Hematopoietic multipotent progenitor cell (in vitro differentiated cells): ENCODE results near the gene FAM20C. TPM values are rescaled to one million over a fixed set of nuclear protein-coding genes. Genes with fewer than 3 reads are reported as not detected.

ENCODE experiments used
- DNase-seq, 3 donors: peaks; one replicate each; pipeline ENCODE4 v3.0.0-alpha.2; 2011 to 2015; ENCODE audit warnings: low read depth in 2 of 3, low spot score in 2 of 3
- total RNA-seq: library from RNA; depleted of rRNA; stranded (reverse); fragments of >200 nt; gene quantifications from one replicate; pipeline ENCODE4 v1.2.3, GENCODE V29; 2012

Gene FAM20C
- total RNA-seq, 1 donor: 2.7 TPM

DNA sequence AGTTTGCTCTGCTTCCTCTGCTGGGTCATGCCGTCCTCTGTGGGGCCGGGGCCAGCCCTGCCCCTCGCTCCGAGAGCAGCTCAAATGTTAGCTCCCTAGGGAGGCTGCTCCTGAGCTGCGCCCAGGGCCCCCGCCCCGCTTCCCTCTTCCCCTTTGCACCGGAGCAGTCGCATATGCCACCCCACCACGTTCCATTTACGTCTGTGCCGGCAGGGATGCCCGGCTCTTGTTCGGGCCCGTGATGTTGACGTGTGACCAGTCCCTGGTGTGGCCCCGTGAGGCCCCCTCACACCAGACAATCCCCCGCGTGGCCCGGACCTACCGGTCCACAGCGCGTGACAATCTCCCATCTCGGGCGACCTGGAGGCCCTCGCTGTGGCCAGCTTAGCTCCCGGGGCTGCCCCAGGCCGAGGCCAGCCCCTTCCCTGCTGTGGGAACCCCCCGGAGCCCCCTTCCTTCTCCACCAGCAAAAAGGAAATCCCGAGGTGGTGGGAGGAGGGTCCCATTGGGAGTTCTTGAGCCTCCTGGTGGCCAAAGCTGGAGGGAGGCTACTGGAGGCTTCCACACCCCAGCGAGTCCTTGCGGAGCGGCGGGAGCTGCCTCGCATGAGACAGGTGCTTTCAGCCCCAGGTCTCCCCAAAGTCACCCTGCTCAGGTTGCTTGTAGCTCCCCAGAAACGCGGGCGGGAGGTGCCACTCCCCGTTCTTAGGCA lies 15.2 kb downstream of the FAM20C start:
- DNase-seq: no peak

DNA sequence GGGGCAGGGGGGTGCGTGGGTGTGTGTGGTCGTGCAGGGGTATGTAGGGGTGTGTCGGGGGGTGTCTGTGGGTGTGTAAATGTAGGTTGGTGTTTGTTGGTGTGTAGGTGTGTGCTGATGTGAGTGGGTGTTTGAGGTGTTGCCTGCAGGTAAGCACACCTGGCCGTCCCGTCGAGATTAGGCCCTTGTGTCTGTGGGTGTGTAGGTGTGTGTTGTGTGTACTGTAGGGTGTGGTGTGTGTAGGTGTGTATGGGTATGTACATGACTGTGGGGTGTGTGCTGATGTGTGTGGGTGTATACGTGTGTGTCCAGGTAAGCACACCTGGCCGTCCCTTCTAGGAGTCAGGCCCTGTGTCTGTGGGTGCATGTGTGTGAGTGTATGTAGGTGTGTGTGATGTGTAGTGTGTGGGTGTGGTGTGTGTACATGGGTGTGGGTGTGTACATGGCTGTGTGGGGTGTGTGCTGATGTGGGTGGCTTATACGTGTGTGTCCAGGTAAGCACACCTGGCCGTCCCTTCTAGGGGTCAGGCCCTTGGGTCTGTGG lies 15.8 kb downstream of the FAM20C start:
- no peak for DNase-seq

DNA sequence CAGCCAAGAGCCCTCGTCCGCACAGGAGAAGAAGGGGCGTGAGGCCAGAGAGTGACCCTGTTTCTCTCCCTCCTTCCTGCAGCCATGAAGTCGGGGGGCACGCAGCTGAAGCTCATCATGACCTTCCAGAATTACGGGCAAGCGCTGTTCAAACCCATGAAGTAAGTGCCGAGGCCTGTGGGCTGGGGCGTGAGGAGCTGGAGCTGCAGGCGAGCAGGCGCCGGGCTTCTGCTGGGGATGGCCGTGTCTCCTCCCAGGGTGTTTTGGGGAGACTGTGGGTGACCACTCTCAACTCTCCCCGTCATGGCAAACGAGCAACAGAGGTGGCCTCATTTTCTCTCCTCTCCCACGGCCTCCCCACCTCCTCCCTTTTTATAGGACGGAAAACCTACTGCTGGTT lies 16.4 kb downstream of the FAM20C start:
- no peak for DNase-seq

DNA sequence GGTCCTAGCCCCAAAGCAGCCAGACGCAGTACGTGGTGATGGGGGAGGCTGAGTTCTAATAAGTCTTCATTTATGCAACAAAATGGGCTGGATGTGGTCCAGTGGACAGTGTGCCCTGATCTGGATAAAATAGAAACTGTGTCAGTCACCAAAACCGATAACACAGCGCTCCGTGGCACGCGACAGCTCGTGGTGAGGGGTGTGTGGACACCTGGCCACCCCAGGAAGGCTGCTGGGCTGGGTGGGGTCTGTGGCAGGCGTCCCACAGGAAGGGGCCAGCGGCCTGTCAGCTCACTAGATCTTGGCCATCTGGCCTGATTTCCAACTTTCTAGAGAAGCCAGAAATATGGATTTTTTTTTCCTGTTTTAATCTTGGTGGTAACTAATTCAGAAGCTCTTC lies 17.0 kb downstream of the FAM20C start:
- no peak for DNase-seq

DNA sequence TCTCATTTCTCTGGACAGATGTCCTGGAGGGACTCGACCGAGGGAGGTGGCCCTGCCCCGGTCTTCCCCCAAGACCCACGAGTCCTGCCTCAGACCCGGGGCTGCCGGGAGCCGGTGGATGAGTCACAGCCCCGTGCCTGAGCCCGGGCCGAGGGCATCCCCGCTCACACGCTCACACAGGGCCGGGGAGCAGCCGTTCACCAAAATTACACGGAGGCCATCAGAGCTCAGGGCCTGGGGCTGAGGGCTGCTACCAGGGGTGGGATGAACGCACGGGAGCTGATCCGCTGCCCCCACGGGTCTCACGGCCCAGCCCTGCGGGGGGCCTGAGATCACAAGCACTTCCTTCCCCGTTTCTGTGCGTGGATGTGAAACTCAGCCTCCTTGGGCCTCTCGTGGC lies 17.5 kb downstream of the FAM20C start:
- DNase-seq: no peak

DNA sequence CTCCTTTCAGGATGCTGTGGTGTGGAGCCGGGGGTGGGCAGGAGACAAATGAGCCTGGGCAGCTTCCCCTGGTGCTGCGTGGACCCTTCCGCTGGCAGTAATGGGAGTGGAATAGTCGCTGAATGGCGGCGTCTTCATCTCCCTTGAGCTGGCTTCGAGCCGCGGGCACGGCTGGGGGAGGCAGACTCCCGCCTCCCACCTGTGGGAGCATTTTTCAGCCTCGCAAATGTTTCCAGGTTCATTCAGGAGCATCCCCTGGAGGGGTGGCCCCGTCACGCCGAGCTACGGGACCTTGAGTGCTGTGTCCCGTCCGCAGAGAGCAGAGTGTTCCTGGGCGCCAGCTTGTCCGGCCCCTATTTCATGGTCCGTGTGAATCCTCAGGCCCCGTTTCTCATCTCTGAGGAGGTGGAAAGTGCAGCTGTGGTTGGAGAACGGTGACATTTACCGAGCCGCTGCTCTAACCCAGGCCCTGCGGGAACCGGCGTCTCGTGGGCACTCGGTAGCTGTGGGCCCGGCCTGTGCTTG lies 18.1 kb downstream of the FAM20C start:
- DNase-seq: no peak

DNA sequence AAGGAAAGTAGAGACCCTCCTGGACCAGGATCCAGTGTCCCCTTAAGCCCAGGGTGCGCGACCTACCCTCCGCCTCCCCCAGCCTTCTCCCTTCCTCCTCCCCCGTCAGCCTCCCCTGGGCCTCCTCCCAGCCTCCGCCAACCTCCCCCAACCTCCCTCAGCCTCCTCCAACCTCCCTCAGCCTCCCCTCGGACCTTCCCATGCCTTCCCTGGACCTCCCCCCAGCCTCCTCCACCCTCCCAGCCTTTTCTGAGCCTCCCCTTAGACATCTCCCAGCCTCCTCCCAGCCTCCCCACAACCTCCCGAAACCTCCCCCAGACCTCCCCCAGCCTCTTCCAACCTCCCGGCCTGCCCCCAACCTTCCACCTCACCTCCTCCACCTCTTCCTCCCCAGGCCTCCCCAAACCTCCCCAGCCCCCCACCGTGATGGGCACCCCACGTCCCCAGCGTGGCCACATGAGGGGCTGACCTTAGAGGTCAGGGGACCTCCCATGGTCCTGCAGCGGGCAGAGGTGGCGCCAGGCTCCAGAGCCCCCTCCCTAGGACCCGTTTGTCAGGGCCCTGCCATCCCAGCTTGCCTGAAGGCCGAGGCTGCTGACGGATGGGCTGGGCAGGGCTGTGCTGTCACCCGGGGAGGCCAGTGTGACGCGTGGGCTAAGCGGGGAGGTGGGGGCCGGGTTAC lies 18.8 kb downstream of the FAM20C start:
- DNase-seq: no peak

DNA sequence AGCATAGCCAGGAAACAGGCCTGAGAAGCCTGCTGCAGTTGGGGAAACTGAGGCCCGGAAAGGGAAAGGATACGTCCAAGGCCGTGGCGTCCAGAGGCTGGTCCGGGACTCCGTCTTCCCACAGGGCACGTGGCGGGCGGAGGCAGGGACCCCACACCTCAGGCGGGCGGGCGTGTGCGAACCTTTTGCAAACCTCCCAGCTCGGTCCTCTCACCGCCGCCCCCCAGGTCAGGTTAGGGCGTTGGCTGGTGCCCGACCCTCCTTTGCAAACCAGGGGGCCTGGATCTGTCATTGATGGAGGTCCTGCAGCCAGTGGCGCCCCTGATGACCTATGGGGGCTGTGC lies 19.3 kb downstream of the FAM20C start:
- DNase-seq: no peak

DNA sequence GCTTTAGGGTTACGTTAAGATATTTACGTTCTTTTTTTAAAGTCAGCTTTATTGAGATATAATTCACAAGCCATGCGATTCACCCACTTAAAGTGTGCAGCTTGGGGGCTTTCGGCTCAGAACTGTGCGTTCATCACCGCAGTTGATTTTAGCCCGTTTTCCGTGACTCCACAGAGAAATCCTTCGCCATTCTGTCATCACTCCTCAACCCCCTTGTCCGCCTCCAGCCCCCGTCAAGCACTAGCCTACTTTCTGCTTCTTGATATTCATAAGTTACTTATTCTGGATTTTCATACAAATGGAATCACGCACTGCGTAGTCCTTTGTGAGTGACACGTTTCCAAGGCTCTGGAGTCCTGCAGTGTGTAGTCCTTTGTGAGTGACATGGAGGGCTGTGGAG lies 20.4 kb downstream of the FAM20C start:
- DNase-seq: no peak

DNA sequence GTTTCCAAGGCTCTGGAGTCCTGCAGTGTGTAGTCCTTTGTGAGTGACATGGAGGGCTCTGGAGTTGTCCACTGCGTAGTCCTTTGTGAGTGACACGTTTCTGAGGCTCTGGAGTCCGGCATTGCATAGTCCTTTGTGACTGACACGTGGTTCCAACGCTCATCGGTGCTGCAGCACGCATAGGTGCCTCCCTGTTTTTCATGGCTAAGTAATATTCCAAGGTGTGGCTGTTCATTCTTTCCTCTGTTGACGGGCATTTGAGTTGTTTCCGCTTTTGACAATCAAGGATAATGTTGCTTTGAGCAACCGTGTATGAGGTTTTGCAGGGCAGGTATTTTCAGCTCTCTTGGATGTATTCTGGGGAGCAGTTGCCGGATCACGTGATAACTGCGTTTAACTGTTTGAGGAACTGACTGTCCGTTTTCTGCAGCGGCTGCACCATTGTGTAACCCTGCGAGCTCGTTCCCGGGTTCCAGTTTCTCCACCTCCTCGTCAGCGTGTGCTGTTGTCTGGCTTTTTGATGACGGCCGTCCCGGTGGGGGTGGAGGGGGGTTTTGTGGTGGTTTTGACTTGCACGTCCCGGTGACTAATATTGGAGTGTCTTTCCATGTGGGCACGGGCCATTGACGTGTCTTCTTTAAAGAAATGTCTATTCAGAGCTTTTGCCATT lies 21.1 kb downstream of the FAM20C start:
- no peak for DNase-seq

DNA sequence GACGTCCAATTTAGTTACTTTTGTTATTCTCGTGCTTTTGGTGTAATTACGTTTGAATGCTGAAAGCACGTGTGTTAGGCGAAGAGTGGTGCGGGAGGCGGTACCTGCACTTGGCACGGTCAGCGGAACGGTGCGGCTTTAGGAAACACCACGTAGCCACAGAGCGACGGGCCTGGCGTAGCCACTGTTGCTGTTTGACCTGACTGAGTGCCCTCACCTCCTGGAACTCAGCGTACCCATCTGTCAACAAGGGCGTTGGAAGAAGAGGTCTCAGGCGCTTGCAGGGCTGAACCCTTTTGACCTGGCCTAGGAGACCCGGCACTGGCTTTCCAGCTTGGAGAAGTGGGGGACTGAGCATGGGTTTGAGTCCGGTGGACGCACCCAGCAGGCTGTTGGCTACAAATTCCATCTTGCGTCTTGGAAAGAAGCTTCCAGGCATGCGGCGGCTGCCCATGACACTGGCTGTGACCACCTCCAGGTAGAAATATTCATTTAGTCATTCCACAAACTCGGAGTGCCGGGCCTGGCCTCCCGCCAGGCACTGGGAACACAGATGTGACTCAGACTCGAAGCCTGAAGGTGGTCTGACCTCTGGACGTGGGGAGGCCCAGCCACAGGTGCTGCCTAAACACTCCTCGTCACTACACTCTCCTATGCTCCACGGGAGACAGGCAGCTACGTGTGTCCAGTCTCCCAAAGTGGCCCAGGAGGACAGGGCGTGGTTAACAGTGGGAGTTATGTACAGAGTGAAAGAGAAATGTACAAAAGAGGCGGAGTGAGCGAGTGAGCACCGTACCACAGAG lies 22.2 kb downstream of the FAM20C start:
- no peak for DNase-seq

DNA sequence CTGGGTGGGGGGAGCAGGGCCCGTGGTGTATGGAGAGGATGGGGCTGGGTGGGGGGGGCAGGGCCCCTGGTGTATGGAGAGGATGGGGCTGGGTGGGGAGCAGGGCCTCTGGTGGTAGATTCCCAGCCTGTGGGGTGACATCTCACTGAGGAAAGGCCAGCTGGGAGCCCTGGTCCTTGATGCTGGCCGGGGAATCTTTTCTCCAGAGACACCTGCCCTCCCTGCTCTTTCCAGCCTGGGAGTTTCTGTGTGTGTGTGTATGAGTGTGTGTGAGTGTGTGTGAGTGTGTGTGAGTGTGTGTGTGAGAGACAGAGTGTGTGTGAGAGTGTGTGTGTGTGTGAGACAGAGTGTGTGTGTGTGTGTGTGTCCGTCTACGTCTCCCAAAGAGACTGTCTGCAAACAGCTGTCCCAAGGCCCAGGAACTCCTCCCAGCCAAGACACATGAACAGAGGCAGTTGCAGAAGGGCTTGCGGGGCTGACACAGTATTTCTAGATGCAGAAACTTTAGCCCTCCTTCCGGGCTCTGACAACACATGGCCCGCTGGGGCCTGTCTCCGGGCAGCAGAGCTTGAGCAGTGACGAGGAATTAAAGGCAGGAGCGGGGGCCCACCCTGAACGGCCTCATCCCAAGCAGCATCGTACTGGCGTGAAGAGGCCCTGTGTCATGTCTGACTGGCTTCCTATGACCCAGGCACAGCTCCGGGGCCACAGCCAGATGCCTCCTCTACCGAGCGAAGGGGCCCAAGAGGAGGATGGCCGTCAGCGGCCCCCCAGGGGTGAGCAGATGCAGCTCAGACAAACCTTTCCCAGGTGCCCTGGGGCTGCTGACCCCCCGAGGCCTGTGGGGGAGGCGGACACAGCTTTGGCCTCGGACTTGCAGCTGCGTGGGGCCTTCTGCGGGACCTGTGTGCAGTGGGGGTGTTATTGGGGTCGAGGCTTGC lies 24.3 kb downstream of the FAM20C start:
- no peak for DNase-seq

DNA sequence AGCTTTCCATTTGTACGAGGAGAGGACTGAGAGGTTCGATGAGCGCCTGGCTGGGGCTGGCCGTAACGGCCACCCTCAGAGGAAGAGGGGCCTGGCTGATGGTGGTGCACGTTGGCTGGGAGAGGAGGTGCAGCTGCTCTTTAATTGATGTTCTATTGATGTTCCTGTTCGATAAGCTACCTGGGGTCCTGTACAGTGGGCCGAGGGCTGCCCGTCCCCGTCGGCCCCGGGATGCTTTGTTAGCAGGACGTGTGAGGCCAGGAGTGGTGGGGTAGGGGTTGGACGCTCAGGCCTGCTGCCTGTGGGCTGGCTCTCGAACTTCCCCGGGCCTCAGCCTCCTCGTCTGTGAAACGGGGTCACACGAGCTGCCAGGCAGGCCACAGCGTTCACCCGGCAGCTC lies 25.4 kb downstream of the FAM20C start:
- DNase-seq: no peak

DNA sequence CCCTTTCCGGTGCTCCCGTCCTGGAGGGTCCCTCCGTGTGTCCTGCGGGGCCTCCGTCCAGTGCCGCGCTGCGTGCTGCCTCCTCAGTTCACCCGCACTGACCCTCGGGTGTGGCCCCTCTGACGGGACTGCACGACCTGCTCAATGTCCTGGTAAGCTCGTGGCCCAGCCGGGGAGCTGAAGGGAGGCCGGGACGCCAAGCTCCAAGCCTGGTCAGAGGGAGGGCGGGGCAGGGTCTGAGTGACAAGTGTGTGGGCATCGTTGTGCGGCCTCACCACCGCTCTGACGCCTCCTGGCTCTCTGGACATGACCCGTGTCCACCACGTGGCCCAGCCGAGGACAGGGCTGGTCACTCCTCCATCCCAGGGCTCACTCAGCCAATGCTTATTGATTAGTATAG lies 25.9 kb downstream of the FAM20C start:
- DNase-seq: no peak

DNA sequence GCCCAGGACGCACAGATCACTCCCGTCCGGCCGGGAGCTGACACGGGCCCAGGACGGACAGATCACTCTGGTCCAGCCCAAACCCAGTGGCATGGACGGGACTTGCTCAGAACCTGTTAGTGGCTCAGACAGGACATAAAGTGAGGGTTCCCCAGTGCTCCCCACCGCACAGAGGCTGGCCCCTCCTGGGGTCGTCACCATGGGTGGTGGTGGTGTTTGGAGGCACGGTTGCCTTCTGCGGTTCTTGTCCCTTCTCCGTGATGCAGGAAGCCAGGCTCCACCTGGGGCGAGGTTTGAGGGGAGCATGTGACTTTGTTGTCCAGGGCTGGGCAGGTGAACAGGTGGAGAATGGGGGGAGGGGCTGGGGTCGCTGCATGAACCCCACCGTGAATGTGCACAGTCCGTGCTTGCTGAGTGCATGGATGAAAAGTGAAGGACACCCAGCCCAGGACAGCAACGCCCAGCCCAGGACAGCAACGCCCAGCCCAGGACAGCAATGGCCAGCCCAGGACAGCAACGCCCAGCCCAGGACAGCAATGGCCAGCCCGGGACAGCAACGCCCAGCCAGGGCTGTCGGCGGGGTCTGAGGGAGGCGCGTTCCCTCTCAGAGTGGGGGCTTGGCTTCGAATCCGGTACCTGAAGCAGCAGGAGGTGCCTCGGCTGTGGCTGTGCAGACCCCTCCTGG lies 26.7 kb downstream of the FAM20C start:
- no peak for DNase-seq

DNA sequence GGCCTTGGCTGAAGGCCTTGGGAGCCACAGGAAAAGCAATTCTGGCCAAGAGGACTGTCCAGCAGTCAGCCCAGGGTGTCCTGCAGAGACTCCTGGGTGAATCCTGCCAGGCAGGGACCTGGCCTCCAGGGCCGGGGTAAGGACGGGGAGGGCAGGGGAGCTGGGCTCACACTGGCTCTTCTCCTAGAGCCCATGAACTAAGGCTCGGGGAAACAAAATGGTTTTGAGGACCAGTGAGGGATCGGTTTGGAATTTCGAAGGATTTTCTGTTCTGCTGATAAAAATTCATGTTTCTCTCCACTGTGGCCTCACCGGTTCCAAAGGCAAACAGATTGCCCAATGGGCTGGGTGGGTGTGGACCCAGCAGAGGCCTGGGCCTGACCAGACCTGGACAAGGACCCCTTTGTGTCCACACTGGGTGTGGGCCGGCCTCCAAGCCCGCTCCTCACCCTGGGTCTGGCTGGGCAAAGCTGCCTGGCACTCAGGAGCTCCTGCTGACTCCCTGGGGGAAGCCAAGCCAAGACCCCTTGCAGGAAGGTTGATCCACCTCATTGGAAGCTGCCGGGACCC lies 27.3 kb downstream of the FAM20C start:
- DNase-seq: no peak

DNA sequence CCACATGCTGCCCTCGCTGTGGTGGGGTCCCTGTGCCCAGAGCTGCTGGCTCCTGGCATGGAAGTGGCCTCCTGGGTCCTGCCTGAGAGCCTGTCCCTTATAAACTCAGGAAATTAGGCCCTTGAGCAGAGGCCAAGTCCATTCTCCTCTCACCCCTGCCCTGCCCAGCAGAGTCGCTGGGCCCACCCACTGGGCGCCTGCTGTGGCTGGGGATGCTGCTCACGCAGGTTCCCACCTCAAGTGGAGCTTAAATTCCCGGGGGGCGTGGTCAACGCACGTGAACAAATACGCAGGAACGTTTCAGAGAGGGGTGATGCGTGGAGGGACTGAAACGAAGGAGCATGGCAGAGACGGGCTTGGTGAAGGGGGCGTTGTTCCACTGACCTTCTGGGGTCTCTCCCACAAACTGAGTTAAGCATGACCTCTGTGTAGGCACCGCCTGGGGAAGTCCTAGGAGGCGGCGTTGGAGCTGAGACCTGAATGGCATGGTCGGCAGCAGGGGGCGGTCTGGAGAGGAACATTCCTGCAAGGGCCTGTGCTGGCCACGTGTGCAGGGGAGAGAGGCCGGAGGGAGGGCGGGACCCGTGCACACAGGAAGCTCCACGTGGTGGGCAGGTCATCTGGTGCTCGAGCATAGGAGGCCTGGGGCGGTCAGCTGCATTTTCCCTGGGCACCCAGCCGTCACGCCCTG lies 27.9 kb downstream of the FAM20C start:
- DNase-seq: no peak
